H1 (cell line): ENCODE results near the gene ANKRD60.

ENCODE experiments used
- POLR2A ChIP-seq, 2 experiments: IDR thresholded peaks; 1 replicate in 1 of 2; 2 replicates in 1 of 2; pipeline ENCODE4 v1.6.1; 2011; ENCODE audit warnings: low read depth in 2 of 2, low read length in 2 of 2, mild to moderate bottlenecking in 2 of 2; ENCODE audit errors: control extremely low read depth in 1 of 2
- POLR2AphosphoS5 ChIP-seq: IDR thresholded peaks from 2 replicates; pipeline ENCODE4 v1.6.1; 2011; ENCODE audit warnings: low read depth, low read length
- RAD21 ChIP-seq, 2 experiments: IDR thresholded peaks in 1 of 2; conservative IDR thresholded peaks in 1 of 2; 2 replicates each; pipeline ENCODE4 v1.6.1; 2011; ENCODE audit warnings: low read depth in 2 of 2, low read length in 2 of 2, improper control_type of control experiment in 1 of 2, inconsistent platforms in 1 of 2, mild to moderate bottlenecking in 1 of 2, moderate library complexity in 1 of 2
- TF ChIP-seq, protein P1 (sequence below), 3 experiments: IDR thresholded peaks; 1 replicate in 2 of 3; 2 replicates in 1 of 3; pipeline versions ENCODE4 v1.5.1 to v1.6.1; 2011; ENCODE audit warnings: low read length in 3 of 3, mild to moderate bottlenecking in 3 of 3, inconsistent platforms in 2 of 3, low read depth in 1 of 3, moderate library complexity in 1 of 3; ENCODE audit not compliant: insufficient read depth in 1 of 3; ENCODE audit errors: control extremely low read depth in 1 of 3
- TF ChIP-seq, protein P2 (sequence below): IDR thresholded peaks from 2 replicates; pipeline ENCODE4 v1.6.1; 2011; ENCODE audit warnings: low read length, improper control_type of control experiment

DNA sequence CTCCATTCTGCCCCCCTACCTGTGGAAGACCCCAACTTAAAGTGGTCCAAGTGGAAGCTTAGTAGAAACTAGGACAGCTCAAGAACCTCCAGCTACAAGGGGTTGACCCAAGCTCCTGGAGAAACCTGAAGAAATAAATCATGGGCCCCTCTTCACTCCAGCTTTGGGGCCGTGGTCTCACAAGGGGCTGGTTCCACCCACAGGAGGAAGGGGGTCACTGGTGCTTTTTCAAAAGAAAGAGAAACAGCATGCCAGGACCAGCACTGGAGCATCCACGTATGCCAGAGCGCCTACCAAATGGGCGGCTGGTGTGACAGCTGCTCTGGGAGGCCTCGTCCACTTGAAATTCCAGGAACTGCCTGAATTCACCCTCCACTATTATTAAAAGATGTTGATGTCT is 14.4 kb upstream of the ANKRD60 start:
- TF ChIP-seq POLR2AphosphoS5: no peak
- TF ChIP-seq, protein P1, sequence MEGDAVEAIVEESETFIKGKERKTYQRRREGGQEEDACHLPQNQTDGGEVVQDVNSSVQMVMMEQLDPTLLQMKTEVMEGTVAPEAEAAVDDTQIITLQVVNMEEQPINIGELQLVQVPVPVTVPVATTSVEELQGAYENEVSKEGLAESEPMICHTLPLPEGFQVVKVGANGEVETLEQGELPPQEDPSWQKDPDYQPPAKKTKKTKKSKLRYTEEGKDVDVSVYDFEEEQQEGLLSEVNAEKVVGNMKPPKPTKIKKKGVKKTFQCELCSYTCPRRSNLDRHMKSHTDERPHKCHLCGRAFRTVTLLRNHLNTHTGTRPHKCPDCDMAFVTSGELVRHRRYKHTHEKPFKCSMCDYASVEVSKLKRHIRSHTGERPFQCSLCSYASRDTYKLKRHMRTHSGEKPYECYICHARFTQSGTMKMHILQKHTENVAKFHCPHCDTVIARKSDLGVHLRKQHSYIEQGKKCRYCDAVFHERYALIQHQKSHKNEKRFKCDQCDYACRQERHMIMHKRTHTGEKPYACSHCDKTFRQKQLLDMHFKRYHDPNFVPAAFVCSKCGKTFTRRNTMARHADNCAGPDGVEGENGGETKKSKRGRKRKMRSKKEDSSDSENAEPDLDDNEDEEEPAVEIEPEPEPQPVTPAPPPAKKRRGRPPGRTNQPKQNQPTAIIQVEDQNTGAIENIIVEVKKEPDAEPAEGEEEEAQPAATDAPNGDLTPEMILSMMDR (IDR thresholded peaks at IDR 0.05; ENCODE audit: control extremely low read depth in 1 of 3, insufficient read depth in 1 of 3, low read depth in 1 of 3, low read length in 3 of 3): no peak
- no peak for TF ChIP-seq RAD21 (IDR thresholded peaks at IDR 0.05 in 1 of 2, conservative IDR thresholded peaks at IDR 0.05 in 1 of 2; ENCODE audit: low read depth in 2 of 2, low read length in 2 of 2)
- no peak for TF ChIP-seq POLR2A (IDR thresholded peaks at IDR 0.05; ENCODE audit: control extremely low read depth in 1 of 2, low read depth in 2 of 2, low read length in 2 of 2)
- TF ChIP-seq, protein P2, sequence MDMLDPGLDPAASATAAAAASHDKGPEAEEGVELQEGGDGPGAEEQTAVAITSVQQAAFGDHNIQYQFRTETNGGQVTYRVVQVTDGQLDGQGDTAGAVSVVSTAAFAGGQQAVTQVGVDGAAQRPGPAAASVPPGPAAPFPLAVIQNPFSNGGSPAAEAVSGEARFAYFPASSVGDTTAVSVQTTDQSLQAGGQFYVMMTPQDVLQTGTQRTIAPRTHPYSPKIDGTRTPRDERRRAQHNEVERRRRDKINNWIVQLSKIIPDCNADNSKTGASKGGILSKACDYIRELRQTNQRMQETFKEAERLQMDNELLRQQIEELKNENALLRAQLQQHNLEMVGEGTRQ: no peak
